SK-N-MC (cell line): ENCODE data around the gene PI4KA.

Source experiments
- EZH2 ChIP-seq: fragments of 200-600 bp; sonication (generic); IDR thresholded peaks from one replicate; pipeline ENCODE4 v1.6.1; 2017; ENCODE audit warnings: antibody characterized with exemption
- POLR2AphosphoS5 ChIP-seq: IDR thresholded peaks from 2 replicates; pipeline ENCODE4 v1.6.1; 2012; ENCODE audit warnings: mild to moderate bottlenecking, low read depth, low read length, borderline replicate concordance

DNA sequence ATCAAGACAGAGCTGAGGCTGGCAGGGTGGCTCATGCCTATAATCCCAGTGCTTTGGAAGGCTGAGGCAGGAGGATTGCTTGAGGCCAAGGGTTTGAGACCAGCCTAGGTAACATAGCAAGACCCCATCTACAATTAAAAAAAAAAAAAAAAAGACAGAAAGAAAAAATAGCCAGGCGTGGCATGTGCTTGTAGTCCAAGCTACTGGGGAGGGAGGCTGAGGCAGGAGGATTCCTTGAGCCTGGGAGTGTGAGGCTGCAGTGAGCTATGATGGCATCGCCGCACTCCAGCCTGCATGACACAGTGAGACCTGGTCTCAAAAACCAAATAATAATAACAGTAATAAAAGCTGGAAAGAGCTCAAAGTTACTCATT is 75.3 kb downstream of the PI4KA start:
- TF ChIP-seq POLR2AphosphoS5 (no peak), EZH2 (no peak)
